Stimulated activated naive CD8-positive, alpha-beta T cell treated with anti-CD3 and anti-CD28 coated beads, Interleukin-15, Interleukin-2, amounts not matched to agents 100 U/mL and 50 U/mL, for 24 hours (primary cell): ENCODE data around the gene RIPK4.

Source experiments
- ATAC-seq: fragments of 150-1000 bp; cut with Tn5 transposase; one replicate; pipeline ENCODE4 v1.10.0; 2021
- DNase-seq: peaks from one replicate; pipeline ENCODE4 v3.0.0; 2021

The RIPK4 gene

GRCh38 chr21:41691205-41692184, 75.4 kb downstream of the RIPK4 start:
- no peak for ATAC-seq
- DNase-seq = no peak
